AG20443 (cell line): ENCODE data around the gene PHC3.

Experiments
- DNase-seq: peaks from one replicate; pipeline ENCODE4 v3.0.0; 2012; ENCODE audit warnings: low spot score, mixed read lengths

Gene PHC3

GRCh38 chr3:170189398-170190256 is 8.1 kb upstream of the PHC3 start:
- DNase-seq = no peak

GRCh38 chr3:170180079-170180907 is 1.2 kb downstream of the PHC3 start:
- no peak for DNase-seq

- no peak for DNase-seq
Observed at GRCh38 chr3:170179432-170179831, 2.1 kb downstream of the PHC3 start.

- no peak for DNase-seq
Observed at GRCh38 chr3:170178651-170179050, 2.9 kb downstream of the PHC3 start.

- no peak for DNase-seq
Observed at GRCh38 chr3:170171563-170171962, 10.0 kb downstream of the PHC3 start.

GRCh38 chr3:170164717-170165116 is 16.8 kb downstream of the PHC3 start:
- no peak for DNase-seq

GRCh38 chr3:170163956-170164645 is 17.4 kb downstream of the PHC3 start:
- DNase-seq = no peak

GRCh38 chr3:170162630-170163029 is 18.9 kb downstream of the PHC3 start:
- DNase-seq = peak; percentile 17

GRCh38 chr3:170162052-170162451 is 19.5 kb downstream of the PHC3 start:
- no peak for DNase-seq

- DNase-seq = no peak
Observed at GRCh38 chr3:170159933-170160332, 21.6 kb downstream of the PHC3 start.

- DNase-seq = no peak
Observed at GRCh38 chr3:170159459-170159858, 22.1 kb downstream of the PHC3 start.

GRCh38 chr3:170155604-170156003 is 25.9 kb downstream of the PHC3 start:
- DNase-seq = no peak

- no peak for DNase-seq
Observed at GRCh38 chr3:170154569-170155143, 26.9 kb downstream of the PHC3 start.

- DNase-seq = peak; percentile 34
Observed at GRCh38 chr3:170154084-170154483, 27.4 kb downstream of the PHC3 start.

GRCh38 chr3:170151536-170151935 is 30.0 kb downstream of the PHC3 start:
- DNase-seq = no peak

GRCh38 chr3:170149016-170149415 is 32.5 kb downstream of the PHC3 start:
- no peak for DNase-seq

GRCh38 chr3:170145278-170145677 is 36.3 kb downstream of the PHC3 start:
- no peak for DNase-seq

- DNase-seq = no peak
Observed at GRCh38 chr3:170144437-170144843, 37.1 kb downstream of the PHC3 start.

GRCh38 chr3:170142373-170142772 is 39.2 kb downstream of the PHC3 start:
- DNase-seq = no peak

- DNase-seq = peak; percentile 14
Observed at GRCh38 chr3:170137986-170138385, 43.5 kb downstream of the PHC3 start.

GRCh38 chr3:170132335-170132734 is 49.2 kb downstream of the PHC3 start:
- no peak for DNase-seq

- no peak for DNase-seq
Observed at GRCh38 chr3:170130532-170130931, 51.0 kb downstream of the PHC3 start.
